Thoracic aorta (tissue), 2 donors: ENCODE results near the gene RCCD1. TPM values are rescaled to one million over a fixed set of nuclear protein-coding genes. Genes with fewer than 3 reads are reported as not detected.
"Not testable (repeated sequence)": the region's sequence is repeated elsewhere in the genome, so short reads cannot be mapped to it uniquely, and the experiment has no call there.

Experiments
- ATAC-seq: fragments of 150-250 bp; one replicate; pipeline ENCODE4 v1.8.0; 2017; ENCODE audit warnings: low read depth; ENCODE audit not compliant: insufficient number of reproducible peaks, low FRiP score
- DNase-seq: peaks from one replicate; pipeline ENCODE4 v3.0.0-alpha.2; 2020; ENCODE audit warnings: low spot score
- H3K27ac ChIP-seq, 2 donors: fragments of 200-600 bp; sonication (generic); 1 replicate in 1 of 2; 2 replicates in 1 of 2; pipeline ENCODE4 v1.5.1; 2016; ENCODE audit warnings: mild to moderate bottlenecking in 2 of 2, moderate library complexity in 2 of 2
- H3K27me3 ChIP-seq: fragments of 200-600 bp; sonication (generic); replicated peaks from 2 replicates; pipeline ENCODE4 v1.6.0; 2016; ENCODE audit warnings: mild to moderate bottlenecking; ENCODE audit not compliant: insufficient read depth
- H3K36me3 ChIP-seq: fragments of 200-600 bp; sonication (generic); one replicate; pipeline ENCODE4 v1.5.1; 2016
- H3K4me1 ChIP-seq, 2 donors: fragments of 200-600 bp; sonication (generic); 1 replicate in 1 of 2; 2 replicates in 1 of 2; pipeline versions ENCODE4 v1.5.1 to v1.6.0; 2016; ENCODE audit warnings: low read depth in 2 of 2, mild to moderate bottlenecking in 1 of 2; ENCODE audit not compliant: control insufficient read depth in 1 of 2
- H3K4me3 ChIP-seq: fragments of 200-600 bp; sonication (generic); 2 replicates; pipeline ENCODE4 v1.5.1; 2016; ENCODE audit warnings: mild to moderate bottlenecking
- H3K9me3 ChIP-seq: fragments of 200-600 bp; sonication (generic); 2 replicates; pipeline ENCODE4 v1.5.1; 2016
- CTCF ChIP-seq: fragments of 200-600 bp; sonication (generic); IDR thresholded peaks from one replicate; pipeline ENCODE4 v1.5.1; 2019; ENCODE audit warnings: antibody characterized with exemption
- total RNA-seq, 2 donors: library from RNA; depleted of rRNA; stranded (reverse); fragments of >200 nt; gene quantifications; one replicate each; pipeline versions ENCODE4 v1.1.0 to v1.2.3, GENCODE V29; 2016

The RCCD1 gene
- total RNA-seq, 2 donors from 2014 or later = 8.6 to 23.7 TPM

- peaks cover 9% of the 10 kb centered on the region in 2 donors for H3K4me1 ChIP-seq
- no peaks in the 10 kb centered on the region for H3K27me3 ChIP-seq
- H3K4me3 ChIP-seq = no peak overlapping the region
- ATAC-seq (no peak), DNase-seq (no peak)
- H3K9me3 ChIP-seq = no peaks in the 10 kb centered on the region
- TF ChIP-seq CTCF = no peak
- H3K27ac ChIP-seq = no peak overlapping the region
- peaks cover 67% of the 10 kb centered on the region for H3K36me3 ChIP-seq
Observed at GRCh38 chr15:90907838-90908507, 46.7 kb upstream of the RCCD1 start.

GRCh38 chr15:90909449-90909848 is 45.2 kb upstream of the RCCD1 start:
- not testable (repeated sequence) for H3K4me3 ChIP-seq, DNase-seq, H3K9me3 ChIP-seq, H3K27ac ChIP-seq, ATAC-seq, H3K27me3 ChIP-seq, H3K4me1 ChIP-seq
- peaks cover 79% of the 10 kb centered on the region for H3K36me3 ChIP-seq

GRCh38 chr15:90909976-90910375 is 44.7 kb upstream of the RCCD1 start:
- H3K36me3 ChIP-seq = peaks cover 80% of the 10 kb centered on the region
- ATAC-seq = no peak

GRCh38 chr15:90910441-90911301 is 44.0 kb upstream of the RCCD1 start:
- ATAC-seq (no peak), DNase-seq (no peak)
- Histone ChIP-seq H3K4me3 (no peak overlapping the region), H3K4me1 (no peaks in the 10 kb centered on the region), H3K27ac (no peak overlapping the region), H3K36me3 (peaks cover 79% of the 10 kb centered on the region), H3K9me3 (no peaks in the 10 kb centered on the region), H3K27me3 (no peaks in the 10 kb centered on the region)
- no peak for TF ChIP-seq CTCF

More at GRCh38 chr15:90909976-90910375, 44.7 kb upstream of the RCCD1 start:
- no peak for DNase-seq
- H3K4me3 ChIP-seq = no peak overlapping the region
- no peak overlapping the region for H3K27ac ChIP-seq
- no peaks in the 10 kb centered on the region for H3K4me1 ChIP-seq
- no peak for TF ChIP-seq CTCF
- no peaks in the 10 kb centered on the region for H3K9me3 ChIP-seq
- no peaks in the 10 kb centered on the region for H3K27me3 ChIP-seq

GRCh38 chr15:90911302-90911623 is 43.4 kb upstream of the RCCD1 start:
- Histone ChIP-seq H3K27me3 (no peaks in the 10 kb centered on the region), H3K4me3 (no peak overlapping the region), H3K36me3 (peaks cover 79% of the 10 kb centered on the region), H3K9me3 (no peaks in the 10 kb centered on the region), H3K4me1 (no peaks in the 10 kb centered on the region), H3K27ac (no peak overlapping the region)
- no peak for DNase-seq
- no peak for ATAC-seq
- TF ChIP-seq CTCF = no peak
